COLO668 (cell line): ENCODE results near the gene STS.

Source experiments
- DNase-seq: peaks from one replicate; lab custom pipeline; 2025; ENCODE audit not compliant: unreplicated experiment; lab: John Stamatoyannopoulos, UW

The STS gene

GRCh38 chrX:7139202-7140081 is 8.1 kb upstream of the STS start:
- no peak for DNase-seq

- DNase-seq: no peak
Observed at GRCh38 chrX:7143076-7143475, 4.4 kb upstream of the STS start.

DNA sequence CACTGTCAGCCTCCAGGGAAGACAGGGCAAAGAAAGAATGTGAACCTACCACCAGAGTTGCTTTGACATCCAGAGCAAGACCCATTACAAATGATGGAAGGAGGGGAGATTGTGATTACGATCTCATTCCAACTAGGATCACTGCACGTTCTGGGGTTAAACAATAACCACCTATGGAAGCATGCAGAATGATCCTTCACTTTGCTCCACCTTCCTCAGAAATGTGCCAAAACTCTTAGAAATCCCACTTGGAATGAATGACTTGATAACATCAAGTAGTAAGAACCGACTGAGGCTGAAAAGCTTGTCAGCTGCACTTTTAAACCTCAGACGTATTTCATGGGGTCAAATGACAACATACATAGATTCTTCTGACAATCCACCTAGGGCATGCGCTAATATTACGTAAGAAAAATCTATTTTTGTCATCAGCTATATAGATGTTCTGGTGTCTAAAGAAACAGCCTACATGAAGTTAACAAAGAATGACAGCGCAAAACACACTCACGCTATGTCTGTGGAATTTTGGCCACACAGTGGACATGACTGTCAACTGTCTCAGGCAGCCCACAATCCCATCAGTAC is 3.5 kb upstream of the STS start:
- no peak for DNase-seq

GRCh38 chrX:7145454-7145853 is 2.1 kb upstream of the STS start:
- DNase-seq: no peak

DNA sequence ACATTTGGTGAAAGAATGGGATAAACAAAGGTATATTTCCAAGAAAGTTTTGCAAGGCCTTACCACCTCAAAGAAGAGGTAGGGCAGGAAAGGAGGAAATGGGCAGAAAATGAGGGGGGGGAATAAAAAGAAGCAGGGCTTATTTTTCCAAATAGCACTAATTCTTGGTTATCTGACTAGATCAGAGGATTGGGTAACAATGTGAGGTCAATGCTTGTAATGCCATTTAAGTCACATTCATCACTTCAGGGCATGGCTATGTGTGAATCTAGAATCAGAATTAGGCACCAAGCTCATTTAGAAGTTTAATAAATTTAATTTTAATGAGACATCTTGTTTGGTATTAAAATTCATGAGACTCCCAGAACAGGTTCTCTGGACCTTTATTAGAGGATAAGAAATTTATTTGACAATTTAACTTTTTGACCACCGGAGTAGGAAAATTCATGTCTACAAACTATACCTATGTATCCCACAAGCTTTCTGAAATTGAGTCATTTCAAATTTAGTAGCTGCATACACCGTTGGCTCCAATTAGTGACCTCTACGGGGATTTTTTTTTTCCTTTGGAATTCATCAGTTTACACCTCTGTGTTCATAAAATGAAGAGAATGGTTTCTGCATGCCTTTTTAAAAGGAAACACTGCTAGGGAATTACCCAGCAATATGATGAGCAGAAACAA is 1.4 kb upstream of the STS start:
- DNase-seq: no peak

- peak; percentile 61 for DNase-seq
Observed at GRCh38 chrX:7146703-7147412, 654 bp upstream of the STS start.

DNA sequence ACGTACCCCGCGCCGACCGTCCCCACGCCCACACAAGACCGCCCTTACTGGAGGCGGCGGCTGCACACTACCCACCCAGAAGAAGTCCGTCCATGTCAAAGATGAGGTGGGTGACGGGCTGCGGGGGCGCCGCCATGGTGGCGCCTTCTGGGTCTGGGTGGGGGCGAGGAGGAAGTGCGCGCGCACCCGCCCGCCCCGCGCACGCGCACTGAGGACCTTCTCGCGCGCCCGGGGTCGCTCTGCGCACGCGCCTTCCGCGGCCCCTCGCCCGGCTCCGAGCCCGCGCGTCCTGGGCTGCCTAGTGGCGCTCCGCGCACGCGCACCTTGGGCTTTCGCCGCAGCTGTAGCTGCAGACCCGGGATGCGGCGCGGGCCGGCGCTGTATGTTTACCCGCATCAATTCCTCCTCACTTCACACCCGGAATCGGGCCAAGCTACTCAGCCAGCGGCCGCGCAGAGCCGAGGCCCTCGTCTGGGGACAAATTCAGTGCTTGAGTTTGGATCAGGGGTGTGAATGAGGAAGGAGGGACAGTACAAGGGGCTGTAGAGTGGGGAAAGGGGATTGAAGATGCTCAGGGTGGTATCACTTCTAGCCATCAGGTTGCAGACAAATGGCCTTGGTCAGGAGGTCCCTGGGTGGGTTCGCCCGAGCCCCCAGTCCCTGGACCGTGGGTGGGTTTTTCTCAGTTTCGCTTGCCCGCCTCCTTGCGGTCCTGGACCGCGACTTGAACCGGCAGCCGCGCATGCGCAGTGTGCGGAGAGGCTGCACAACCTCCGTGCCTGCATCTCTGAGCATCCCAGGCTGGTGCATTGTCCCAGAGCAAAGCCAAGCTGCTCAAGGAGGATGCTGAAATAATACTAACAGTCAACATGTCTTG is 704 bp downstream of the STS start, which contains the start of gene PUDP:
TSS of gene PUDP (minus strand) at position 176 of the 877 bp plus-strand sequence. CDS start at position 136, 40 bp downstream.
- peak; percentile 94 for DNase-seq

- DNase-seq: no peak
Observed at GRCh38 chrX:7149411-7149810, 1.9 kb downstream of the STS start.

GRCh38 chrX:7153231-7153630 is 5.7 kb downstream of the STS start:
- no peak for DNase-seq

DNA sequence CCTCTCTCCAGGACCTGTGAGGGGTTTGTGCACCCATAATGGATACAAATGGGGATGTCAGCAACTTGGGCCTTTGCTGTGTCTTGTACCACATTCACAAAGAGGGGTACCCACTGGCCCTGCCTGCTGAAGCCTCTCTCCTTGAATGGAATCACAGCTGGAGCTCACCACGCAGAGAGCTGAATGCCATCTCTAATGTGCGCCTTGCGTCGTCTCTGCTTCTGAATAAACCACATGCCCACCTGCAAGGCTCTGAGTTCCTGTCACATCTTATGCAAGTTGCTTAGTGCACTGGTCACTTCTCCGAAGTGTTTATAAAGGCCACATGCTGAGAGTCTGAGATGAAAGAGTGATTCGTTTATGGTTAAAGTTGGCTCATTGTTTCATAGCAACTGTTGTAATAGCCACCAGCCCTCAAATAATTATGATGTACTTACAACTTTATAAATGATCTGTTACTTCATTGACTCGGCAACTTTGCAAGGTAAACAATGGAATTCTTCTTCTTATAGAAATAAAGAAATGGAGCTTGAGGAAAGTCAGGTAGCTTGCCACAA is 6.6 kb downstream of the STS start:
- no peak for DNase-seq

- DNase-seq: no peak
Observed at GRCh38 chrX:7155163-7155562, 7.7 kb downstream of the STS start.

- no peak for DNase-seq
Observed at GRCh38 chrX:7156879-7157278, 9.4 kb downstream of the STS start.

DNA sequence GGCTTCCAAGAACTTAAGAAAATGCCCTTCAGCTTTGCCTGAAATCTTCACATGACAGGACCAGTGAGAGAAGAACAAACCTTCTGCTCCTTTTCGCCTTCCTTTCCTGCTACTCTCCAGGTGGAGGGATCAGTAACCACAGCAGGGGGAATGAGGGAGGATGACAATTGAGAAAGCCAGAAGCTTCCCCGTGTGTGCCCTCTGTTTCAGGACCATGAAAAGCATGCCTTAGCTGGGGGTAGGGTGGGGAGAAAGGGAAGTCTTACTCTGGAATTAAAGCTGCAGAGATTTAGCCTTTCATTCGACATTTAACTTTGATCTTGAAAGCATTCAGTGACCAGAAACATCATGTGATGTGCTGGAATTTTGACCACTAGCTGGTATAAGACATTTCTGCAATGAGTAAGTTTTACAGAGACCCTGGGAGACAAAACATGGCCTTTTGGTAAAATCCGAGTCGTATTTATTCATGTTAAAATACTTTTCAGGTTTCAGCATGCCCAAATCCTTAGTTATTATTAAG is 11.0 kb downstream of the STS start:
- DNase-seq: no peak

DNA sequence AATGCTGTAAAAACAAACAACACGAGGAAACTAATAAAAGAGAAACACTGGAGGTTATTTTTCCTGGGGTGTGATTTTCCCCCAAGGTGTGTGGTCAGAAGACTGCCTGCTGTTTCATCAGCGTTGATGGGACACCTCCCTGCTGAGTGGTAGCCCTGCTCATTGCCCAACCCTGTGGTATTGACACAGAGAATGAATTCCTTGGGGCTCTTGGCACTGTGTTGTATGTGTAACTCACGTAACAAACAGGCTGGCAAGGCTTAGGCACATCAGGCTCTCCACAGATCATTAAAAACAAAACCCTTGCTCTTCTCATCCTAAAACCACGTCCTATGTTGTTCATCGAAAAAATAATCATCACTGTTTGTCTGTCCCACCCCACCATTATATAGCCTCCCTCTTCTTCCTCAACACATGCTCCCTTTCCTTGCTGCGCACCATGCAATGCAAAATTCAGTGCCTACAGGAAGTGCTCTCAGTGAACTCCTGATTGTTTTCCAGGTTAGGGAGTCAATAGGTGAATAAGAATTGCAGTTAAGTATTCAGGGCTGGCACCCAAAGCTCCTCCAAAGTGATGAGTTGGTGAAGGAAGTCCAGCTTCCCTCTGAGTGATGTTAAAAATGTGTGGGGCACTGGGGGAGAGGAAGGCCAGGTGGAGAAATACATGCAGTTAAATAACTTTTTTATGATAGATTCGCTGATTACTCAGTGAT is 11.8 kb downstream of the STS start:
- no peak for DNase-seq

- DNase-seq: no peak
Observed at GRCh38 chrX:7163146-7163677, 15.7 kb downstream of the STS start.

DNA sequence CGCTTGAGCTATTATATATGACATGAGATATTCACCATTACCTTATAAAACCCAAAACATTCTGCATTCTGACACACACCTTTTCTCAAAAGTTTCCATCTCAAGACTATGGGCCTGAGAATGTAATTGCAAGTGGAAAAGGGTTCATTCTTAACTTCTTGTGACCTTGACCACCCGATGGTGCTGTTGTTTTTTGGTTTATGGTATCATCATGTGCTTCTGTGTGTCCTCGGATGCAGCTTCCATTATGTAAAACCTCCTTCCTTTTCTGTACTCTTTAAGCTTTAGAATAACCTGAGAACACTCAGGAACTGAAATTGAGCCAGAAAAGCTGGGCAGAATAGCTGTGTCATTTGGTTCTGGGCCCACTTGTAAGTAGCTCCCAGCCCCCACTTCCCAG is 16.7 kb downstream of the STS start:
- no peak for DNase-seq

DNA sequence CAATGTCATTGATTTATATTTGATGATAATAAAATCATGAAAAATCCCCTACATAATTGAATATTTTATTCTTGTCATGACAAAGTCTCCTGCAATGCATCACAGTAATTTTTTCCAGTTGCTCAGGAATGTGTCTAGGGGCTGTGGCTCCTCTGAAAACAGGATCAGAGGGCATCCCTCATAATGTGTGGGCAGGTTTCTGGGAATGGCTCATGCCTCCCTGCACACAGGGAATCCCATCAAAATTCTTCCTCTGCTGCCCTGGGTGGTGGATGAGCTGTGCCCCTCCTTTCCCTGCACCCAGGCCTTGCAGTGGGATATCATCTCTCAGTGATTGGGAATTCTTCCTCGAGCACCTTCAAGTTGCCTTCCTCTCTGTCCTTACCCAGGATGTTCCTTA is 20.9 kb downstream of the STS start:
- no peak for DNase-seq

DNA sequence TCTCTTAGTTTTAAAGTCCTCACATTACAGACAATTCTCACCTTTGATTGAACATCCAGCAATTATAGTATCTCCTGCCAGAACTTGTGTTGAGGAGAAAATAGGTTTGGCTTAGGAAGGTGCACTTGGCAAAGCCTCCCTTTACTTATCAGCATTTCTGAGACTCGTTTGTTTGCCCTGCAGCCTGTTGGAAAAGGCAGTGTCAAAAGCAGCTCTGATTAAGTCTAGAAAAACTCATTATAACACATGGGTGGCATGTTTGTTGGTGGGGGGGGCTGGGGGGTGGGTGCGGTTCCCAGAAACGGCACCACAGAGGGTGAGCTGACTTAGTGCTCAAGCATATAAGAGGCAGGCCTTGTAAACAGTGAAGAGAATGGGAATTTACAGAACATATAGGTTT is 22.1 kb downstream of the STS start:
- DNase-seq: no peak

GRCh38 chrX:7170898-7171297 is 23.4 kb downstream of the STS start:
- DNase-seq: peak; percentile 4
